HG03175 (cell line): Measurements from ENCODE around the gene PTPA.
"Not testable (repeated sequence)": the region's sequence is repeated elsewhere in the genome, so short reads cannot be mapped to it uniquely, and the experiment has no call there.

Experiments
- ATAC-seq: cut with Tn5 transposase; IDR thresholded peaks from one replicate; pipeline ENCODE4 v1.9.1; 2021; ENCODE audit warnings: mild to moderate bottlenecking, moderate library complexity; ENCODE audit not compliant: unreplicated experiment

PTPA gene

GRCh38 chr9:129175825-129176633 is 64.8 kb downstream of the PTPA start:
- no peak for ATAC-seq

GRCh38 chr9:129176701-129177442 is 65.7 kb downstream of the PTPA start:
- ATAC-seq: no peak

GRCh38 chr9:129177443-129177790 is 66.2 kb downstream of the PTPA start:
- ATAC-seq: peak; percentile 17

GRCh38 chr9:129177791-129178567 is 66.8 kb downstream of the PTPA start, which contains the start of gene IER5L:
IER5L (minus strand) TSS chr9:129178261; CDS start chr9:129178052, 209 bp downstream.
- peak; percentile 87 for ATAC-seq

- no peak for ATAC-seq
Observed at GRCh38 chr9:129178568-129179382, 67.6 kb downstream of the PTPA start.

GRCh38 chr9:129181246-129181645 is 70.0 kb downstream of the PTPA start:
- no peak for ATAC-seq

GRCh38 chr9:129182122-129182521 is 70.9 kb downstream of the PTPA start:
- no peak for ATAC-seq

GRCh38 chr9:129182625-129183494 is 71.6 kb downstream of the PTPA start:
- ATAC-seq: no peak

- ATAC-seq: no peak
Observed at GRCh38 chr9:129183495-129184218, 72.4 kb downstream of the PTPA start.

- no peak for ATAC-seq
Observed at GRCh38 chr9:129184219-129184524, 73.0 kb downstream of the PTPA start.

- ATAC-seq: no peak
Observed at GRCh38 chr9:129184596-129185122, 73.4 kb downstream of the PTPA start.

GRCh38 chr9:129185402-129185801 is 74.2 kb downstream of the PTPA start:
- ATAC-seq: no peak

GRCh38 chr9:129185991-129186390 is 74.8 kb downstream of the PTPA start:
- no peak for ATAC-seq

- no peak for ATAC-seq
Observed at GRCh38 chr9:129187042-129187441, 75.8 kb downstream of the PTPA start.

- not testable (repeated sequence) for ATAC-seq
Observed at GRCh38 chr9:129189971-129190370, 78.8 kb downstream of the PTPA start.

GRCh38 chr9:129191234-129191633 is 80.0 kb downstream of the PTPA start:
- no peak for ATAC-seq

- no peak for ATAC-seq
Observed at GRCh38 chr9:129193655-129194054, 82.4 kb downstream of the PTPA start.

GRCh38 chr9:129194221-129194620 is 83.0 kb downstream of the PTPA start:
- no peak for ATAC-seq

GRCh38 chr9:129195606-129196005 is 84.4 kb downstream of the PTPA start:
- ATAC-seq: no peak
